CD4-positive, alpha-beta T cell treated with Interleukin-10 for 1 hour (primary cell): ENCODE data around the gene MYPOP.

ENCODE experiments used
- DNase-seq: peaks from one replicate; pipeline ENCODE4 v3.0.0-alpha.2; 2020

MYPOP gene

GRCh38 chr19:45901912-45902650 is at the start of gene MYPOP:
Gene MYPOP (minus strand): TSS chr19:45902613. CDS start chr19:45901773, 840 bp downstream.
- DNase-seq: no peak

- no peak for DNase-seq
These were observed 45.5 kb upstream of the MYPOP start for GRCh38 chr19:45947926-45948325.

GRCh38 chr19:45940515-45940805 is 38.0 kb upstream of the MYPOP start:
- no peak for DNase-seq

GRCh38 chr19:45939792-45940514 is 37.5 kb upstream of the MYPOP start:
- no peak for DNase-seq

GRCh38 chr19:45938733-45939319 is 36.4 kb upstream of the MYPOP start:
- no peak for DNase-seq

GRCh38 chr19:45935267-45935666 is 32.9 kb upstream of the MYPOP start:
- DNase-seq: no peak

- no peak for DNase-seq
These were observed 32.3 kb upstream of the MYPOP start for GRCh38 chr19:45934551-45935230.

- no peak for DNase-seq
These were observed 31.3 kb upstream of the MYPOP start for GRCh38 chr19:45933759-45934158.

- DNase-seq: no peak
These were observed 28.6 kb upstream of the MYPOP start for GRCh38 chr19:45931055-45931454.

GRCh38 chr19:45929247-45929646 is 26.8 kb upstream of the MYPOP start:
- no peak for DNase-seq

- DNase-seq: peak; percentile 93
These were observed 25.3 kb upstream of the MYPOP start for GRCh38 chr19:45927565-45928261.

GRCh38 chr19:45924891-45925447 is 22.6 kb upstream of the MYPOP start:
- DNase-seq: no peak

- DNase-seq: no peak
These were observed 19.9 kb upstream of the MYPOP start for GRCh38 chr19:45922281-45922680.

GRCh38 chr19:45920458-45920857 is 18.0 kb upstream of the MYPOP start:
- no peak for DNase-seq

GRCh38 chr19:45919678-45920077 is 17.3 kb upstream of the MYPOP start:
- no peak for DNase-seq

GRCh38 chr19:45918721-45919120 is 16.3 kb upstream of the MYPOP start:
- no peak for DNase-seq

GRCh38 chr19:45917421-45918091 is 15.1 kb upstream of the MYPOP start:
- DNase-seq: no peak

GRCh38 chr19:45913874-45914830 is 11.7 kb upstream of the MYPOP start, which contains the start of gene NANOS2:
Gene NANOS2 (minus strand): TSS chr19:45914778. CDS start chr19:45914693, 85 bp downstream.
- no peak for DNase-seq

- DNase-seq: no peak
These were observed 8.9 kb upstream of the MYPOP start for GRCh38 chr19:45911291-45911690.

- no peak for DNase-seq
These were observed 6.5 kb upstream of the MYPOP start for GRCh38 chr19:45908956-45909355.

GRCh38 chr19:45906221-45906620 is 3.8 kb upstream of the MYPOP start:
- DNase-seq: no peak
